Osteoblast (primary cell): ENCODE data around the gene TMEM33. TPM values are rescaled to one million over a fixed set of nuclear protein-coding genes. Genes with fewer than 3 reads are reported as not detected.

Experiments used
- DNase-seq: peaks from one replicate; pipeline ENCODE4 v3.0.0; 2011; ENCODE audit warnings: low spot score, mixed read lengths; ENCODE audit not compliant: insufficient read length; ENCODE audit errors: missing footprints
- H2AFZ ChIP-seq: 2 replicates; pipeline ENCODE4 v1.6.0; 2011; ENCODE audit warnings: mild to moderate bottlenecking, low read length
- H3K27ac ChIP-seq: 2 replicates; pipeline ENCODE4 v1.5.1; 2011; ENCODE audit warnings: mild to moderate bottlenecking, low read depth, low read length, moderate library complexity
- H3K27me3 ChIP-seq: 2 replicates; pipeline ENCODE4 v1.6.0; 2012; ENCODE audit warnings: mild to moderate bottlenecking, control low read depth, inconsistent platforms, low read length, moderate library complexity; ENCODE audit not compliant: insufficient read depth
- H3K36me3 ChIP-seq: 2 replicates; pipeline ENCODE4 v1.5.1; 2011; ENCODE audit warnings: mild to moderate bottlenecking, low read length, control low read depth, moderate library complexity; ENCODE audit not compliant: insufficient read depth
- H3K4me1 ChIP-seq: 2 replicates; pipeline ENCODE4 v1.5.1; 2011; ENCODE audit warnings: mild to moderate bottlenecking, low read length, control low read depth, moderate library complexity; ENCODE audit not compliant: insufficient read depth
- H3K4me2 ChIP-seq: 2 replicates; pipeline ENCODE4 v1.6.0; 2011; ENCODE audit warnings: mild to moderate bottlenecking, low read length; ENCODE audit not compliant: insufficient read depth
- H3K4me3 ChIP-seq: fragments of 200-600 bp; sonication (generic); 3 replicates; pipeline ENCODE4 v1.5.1; 2012; ENCODE audit warnings: mild to moderate bottlenecking, low read length, inconsistent platforms; ENCODE audit not compliant: insufficient read depth
- H3K79me2 ChIP-seq: 2 replicates; pipeline ENCODE4 v1.6.0; 2012; ENCODE audit warnings: mild to moderate bottlenecking, low read length, control low read depth, inconsistent platforms; ENCODE audit not compliant: insufficient read depth
- H3K9me3 ChIP-seq: 2 replicates; pipeline ENCODE4 v1.5.1; 2011; ENCODE audit warnings: low read depth, low read length, control low read depth
- H4K20me1 ChIP-seq: 2 replicates; pipeline ENCODE4 v1.6.0; 2012; ENCODE audit warnings: mild to moderate bottlenecking, low read length, control low read depth; ENCODE audit not compliant: insufficient read depth
- total RNA-seq: library from RNA; depleted of rRNA; stranded (reverse); fragments of >200 nt; gene quantifications from 2 replicates; pipeline ENCODE4 v1.2.3, GENCODE V29; 2012
- TF ChIP-seq, protein P1 (sequence below): IDR thresholded peaks from 2 replicates; pipeline ENCODE4 v1.5.1; 2011; ENCODE audit warnings: mild to moderate bottlenecking, low read depth, low read length, moderate library complexity; ENCODE audit errors: extremely low read depth

Gene TMEM33
- total RNA-seq, 1 donor = 49.2 TPM

DNA sequence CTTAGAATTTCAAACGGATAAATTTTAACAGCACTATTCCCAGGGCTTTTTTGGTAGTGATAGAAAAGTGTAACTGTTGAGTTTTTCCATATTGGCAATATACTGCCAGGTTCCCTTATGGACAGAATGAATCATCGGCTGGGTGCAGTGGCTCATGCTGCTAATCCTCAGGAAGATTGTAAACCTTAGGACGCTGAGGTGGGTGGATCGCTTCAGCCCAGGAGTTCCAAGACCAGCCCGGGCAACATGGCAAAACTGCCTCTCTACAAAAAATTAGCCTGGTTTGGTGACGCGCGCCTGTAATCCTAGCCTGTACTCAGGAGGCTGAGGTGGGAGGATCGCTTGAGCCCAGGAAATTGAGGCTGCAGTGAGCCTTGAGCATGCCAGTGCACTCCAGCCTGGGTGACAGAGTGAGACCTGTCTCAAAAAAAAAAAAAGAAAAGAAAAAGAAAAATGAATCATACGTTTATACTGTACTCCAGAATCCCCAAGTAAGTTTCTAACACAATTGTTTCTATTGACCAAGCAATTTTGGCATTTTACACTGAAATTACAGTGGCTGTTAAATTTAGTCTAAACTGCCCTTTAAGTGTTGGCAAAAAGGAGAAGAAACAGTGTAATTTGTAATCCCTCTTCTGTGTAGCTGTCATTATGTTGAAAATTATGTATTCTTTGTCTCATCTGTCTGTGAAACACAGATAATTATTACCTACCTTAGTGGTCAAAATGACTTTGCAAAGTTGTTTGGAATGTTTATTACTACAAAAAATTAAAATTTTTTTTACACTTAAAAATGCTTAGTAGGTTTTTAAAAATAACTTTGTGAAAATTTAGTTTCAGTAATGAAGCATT is 56.9 kb downstream of the TMEM33 start:
- Histone ChIP-seq H3K4me1 (peaks cover 18% of the 10 kb centered on the region), H3K79me2 (peaks cover 69% of the 10 kb centered on the region), H3K36me3 (no peaks in the 10 kb centered on the region), H3K9me3 (no peaks in the 10 kb centered on the region), H3K27me3 (no peaks in the 10 kb centered on the region), H4K20me1 (peaks cover 13% of the 10 kb centered on the region), H2AFZ (no peak overlapping the region), H3K4me2 (peak overlapping the region; percentile 81), H3K4me3 (peak overlapping the region; percentile 89), H3K27ac (peak overlapping the region; percentile 91)
- TF ChIP-seq, protein P1, sequence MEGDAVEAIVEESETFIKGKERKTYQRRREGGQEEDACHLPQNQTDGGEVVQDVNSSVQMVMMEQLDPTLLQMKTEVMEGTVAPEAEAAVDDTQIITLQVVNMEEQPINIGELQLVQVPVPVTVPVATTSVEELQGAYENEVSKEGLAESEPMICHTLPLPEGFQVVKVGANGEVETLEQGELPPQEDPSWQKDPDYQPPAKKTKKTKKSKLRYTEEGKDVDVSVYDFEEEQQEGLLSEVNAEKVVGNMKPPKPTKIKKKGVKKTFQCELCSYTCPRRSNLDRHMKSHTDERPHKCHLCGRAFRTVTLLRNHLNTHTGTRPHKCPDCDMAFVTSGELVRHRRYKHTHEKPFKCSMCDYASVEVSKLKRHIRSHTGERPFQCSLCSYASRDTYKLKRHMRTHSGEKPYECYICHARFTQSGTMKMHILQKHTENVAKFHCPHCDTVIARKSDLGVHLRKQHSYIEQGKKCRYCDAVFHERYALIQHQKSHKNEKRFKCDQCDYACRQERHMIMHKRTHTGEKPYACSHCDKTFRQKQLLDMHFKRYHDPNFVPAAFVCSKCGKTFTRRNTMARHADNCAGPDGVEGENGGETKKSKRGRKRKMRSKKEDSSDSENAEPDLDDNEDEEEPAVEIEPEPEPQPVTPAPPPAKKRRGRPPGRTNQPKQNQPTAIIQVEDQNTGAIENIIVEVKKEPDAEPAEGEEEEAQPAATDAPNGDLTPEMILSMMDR = no peak
- DNase-seq = no peak

DNA sequence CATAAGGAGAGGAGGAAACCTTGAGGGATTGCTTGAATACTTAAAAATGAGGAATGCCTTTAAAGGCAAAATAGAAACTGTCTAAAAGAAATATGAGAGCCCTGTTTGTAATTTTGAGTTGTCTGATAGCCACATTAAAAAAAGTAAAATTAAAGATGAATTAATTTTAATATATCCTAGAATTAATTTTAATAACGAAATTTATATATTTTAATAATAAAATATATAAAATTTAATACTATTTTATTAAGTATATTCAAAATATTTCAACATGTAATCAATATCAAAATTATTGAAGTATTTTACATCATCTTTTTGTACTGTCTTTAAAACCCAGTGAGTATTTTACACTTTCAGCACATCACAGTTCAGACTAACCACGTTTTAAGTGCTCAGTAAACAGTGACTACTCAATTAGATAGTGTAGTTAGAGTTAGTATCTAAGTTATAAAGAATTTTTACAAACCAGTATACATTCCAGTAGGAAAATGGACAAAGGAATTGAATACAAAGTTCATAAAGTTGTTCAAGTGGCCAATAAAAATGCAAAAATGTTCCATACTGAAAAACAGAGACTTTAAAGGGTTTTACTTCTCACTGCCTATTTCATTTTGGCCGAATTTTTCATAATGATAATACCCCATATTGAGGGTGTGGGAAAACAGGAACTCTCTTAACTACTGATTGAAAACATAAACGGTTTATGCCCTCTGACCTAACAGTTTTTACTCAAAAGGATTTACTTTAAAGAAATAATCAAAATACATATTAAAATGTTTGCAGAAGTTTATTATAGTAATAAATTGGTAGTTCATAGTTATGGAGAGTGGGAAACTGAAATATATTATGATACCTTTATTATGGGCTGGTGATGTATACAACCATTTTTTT is 58.0 kb downstream of the TMEM33 start:
- Histone ChIP-seq H3K4me1 (peaks cover 18% of the 10 kb centered on the region), H2AFZ (no peak overlapping the region), H3K4me3 (no peak overlapping the region), H3K27ac (no peak overlapping the region), H3K36me3 (no peaks in the 10 kb centered on the region), H3K27me3 (no peaks in the 10 kb centered on the region), H4K20me1 (peaks cover 18% of the 10 kb centered on the region), H3K4me2 (peak overlapping the region; percentile 81), H3K79me2 (peaks cover 80% of the 10 kb centered on the region), H3K9me3 (no peaks in the 10 kb centered on the region)
- DNase-seq = no peak
- TF ChIP-seq, protein P1 = no peak

DNA sequence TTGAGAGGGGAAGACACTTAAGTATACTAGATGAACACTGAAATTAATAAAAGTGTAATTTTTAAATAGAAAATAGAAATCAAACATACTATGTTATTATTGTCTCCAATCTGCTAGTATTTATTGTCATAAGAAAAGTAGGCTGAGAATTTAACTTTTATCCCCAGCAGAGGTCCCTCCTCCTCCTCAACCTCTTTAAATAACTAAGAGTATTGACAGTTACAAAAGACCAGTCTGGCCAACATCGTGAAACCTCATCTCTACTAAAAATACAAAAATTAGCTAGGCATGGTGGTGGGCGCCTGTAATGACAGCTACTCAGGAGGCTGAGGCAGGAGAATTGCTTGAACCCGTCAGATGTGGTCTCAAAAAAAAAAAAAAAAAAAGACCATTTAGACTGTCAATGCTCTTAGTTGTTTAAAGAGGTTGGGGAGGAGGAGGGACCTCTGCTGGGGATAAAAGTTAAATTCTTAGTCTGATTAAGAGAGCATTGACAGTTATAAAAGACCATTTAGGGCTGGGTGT is 59.3 kb downstream of the TMEM33 start:
- H3K27ac ChIP-seq = no peak overlapping the region
- no peak overlapping the region for H3K4me3 ChIP-seq
- TF ChIP-seq, protein P1 = no peak
- no peak for DNase-seq
- H3K79me2 ChIP-seq = peaks cover 91% of the 10 kb centered on the region
- no peak overlapping the region for H2AFZ ChIP-seq
- H3K9me3 ChIP-seq = no peaks in the 10 kb centered on the region
- H3K4me2 ChIP-seq = no peak overlapping the region
- peaks cover 18% of the 10 kb centered on the region for H3K4me1 ChIP-seq
- no peaks in the 10 kb centered on the region for H3K36me3 ChIP-seq
- H4K20me1 ChIP-seq = peaks cover 18% of the 10 kb centered on the region
- no peaks in the 10 kb centered on the region for H3K27me3 ChIP-seq

DNA sequence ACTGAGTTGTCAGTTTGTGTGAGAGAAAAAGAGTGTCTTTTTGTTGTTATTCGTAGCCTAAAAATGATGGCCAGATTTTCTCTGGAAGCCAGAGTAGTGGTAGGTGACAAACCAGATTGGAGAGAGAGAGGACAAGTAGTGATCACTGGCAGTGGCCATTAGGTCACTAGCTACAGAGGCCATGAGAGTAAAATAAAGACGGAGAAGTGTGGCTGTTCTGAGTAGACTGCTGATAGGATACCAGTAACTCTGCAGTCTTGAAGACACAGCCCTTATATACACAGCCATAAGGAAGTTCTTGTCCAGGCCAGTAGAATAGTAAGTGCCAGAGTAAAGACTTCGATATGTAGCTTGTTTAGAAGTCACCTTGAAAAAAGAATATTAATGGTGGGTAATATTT is 62.8 kb downstream of the TMEM33 start:
- H2AFZ ChIP-seq = no peak overlapping the region
- H3K4me3 ChIP-seq = no peak overlapping the region
- TF ChIP-seq, protein P1 = no peak
- peaks cover 10% of the 10 kb centered on the region for H4K20me1 ChIP-seq
- H3K36me3 ChIP-seq = peaks cover 4% of the 10 kb centered on the region
- no peak overlapping the region for H3K4me2 ChIP-seq
- H3K9me3 ChIP-seq = no peaks in the 10 kb centered on the region
- DNase-seq = no peak
- H3K27ac ChIP-seq = no peak overlapping the region
- H3K4me1 ChIP-seq = peaks cover 3% of the 10 kb centered on the region
- H3K27me3 ChIP-seq = no peaks in the 10 kb centered on the region
- peaks cover 88% of the 10 kb centered on the region for H3K79me2 ChIP-seq
